ENCODE results near the gene TMEM150A. TPM values are rescaled to one million over a fixed set of nuclear protein-coding genes. Genes with fewer than 3 reads are reported as not detected.
A peak's percentile ranks its signal among the peaks of the same experiment; 100 is the strongest.

The TMEM150A gene
- total and polyA plus RNA-seq, 2 donors (not counting 3 experiments of a cell fraction or from before 2014, with no cell fraction given) = 17.7 to 35.7 TPM

DNA sequence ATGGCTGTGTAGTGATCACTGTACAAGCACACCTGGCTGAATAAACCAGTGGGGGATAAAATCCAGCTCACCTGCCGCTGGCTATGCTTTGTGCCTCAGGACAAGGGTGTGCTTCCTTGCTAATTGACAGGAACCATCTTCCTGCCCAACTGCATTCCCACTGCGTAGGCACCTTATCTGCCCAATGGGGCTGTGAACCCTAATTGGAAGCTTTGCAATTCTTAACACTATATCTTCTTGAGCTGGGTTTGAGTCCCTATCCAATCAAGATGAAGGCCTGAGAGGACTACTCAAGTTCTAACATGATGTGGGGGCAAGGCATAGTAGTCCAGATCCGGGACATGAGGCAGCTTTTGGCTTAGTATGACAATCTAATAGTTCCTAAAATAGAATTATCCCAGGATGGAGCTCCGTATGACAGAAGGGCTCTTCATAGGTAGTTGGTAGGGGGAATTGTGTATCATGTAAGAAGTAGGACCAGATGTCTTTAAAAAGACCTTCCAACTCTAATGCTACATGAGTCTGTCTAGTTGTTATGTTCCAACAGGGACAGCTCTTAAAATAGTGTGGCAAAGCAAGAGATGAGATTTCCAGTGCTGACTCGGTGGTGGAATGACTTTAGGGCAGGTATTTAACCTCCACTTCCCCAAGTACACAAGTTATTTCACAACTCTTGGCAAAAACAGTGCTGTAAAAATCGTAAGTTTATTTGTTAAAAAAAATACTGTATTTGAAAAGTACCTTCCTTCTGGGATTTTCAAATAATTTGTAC is 2.3 kb upstream of the TMEM150A start:
- no peaks in the 10 kb centered on the region for H3K9me1 ChIP-seq (replicated peaks; ENCODE audit: control insufficient read depth, extremely low read depth, insufficient read depth, low read length)
- H3K9me3 ChIP-seq (replicated peaks; ENCODE audit: control insufficient read depth, insufficient read depth, low read length) = no peaks in the 10 kb centered on the region
- no peaks in the 10 kb centered on the region for H4K20me1 ChIP-seq (replicated peaks; ENCODE audit: control insufficient read depth, extremely low read depth, insufficient read depth, low read length)
- H3K4me3 ChIP-seq (replicated peaks in 1 of 3; ENCODE audit: insufficient read depth in 1 of 3, low read depth in 1 of 3, low read length in 3 of 3) = no peak overlapping the region
- TF ChIP-seq FOS (IDR thresholded peaks at IDR 0.05; ENCODE audit: borderline replicate concordance, insufficient read depth, low read length) (no peak), JUN (IDR thresholded peaks at IDR 0.05; ENCODE audit: borderline replicate concordance, insufficient read depth, insufficient read length, low read depth) (no peak), MYC (IDR thresholded peaks at IDR 0.05; ENCODE audit: low read depth, low read length) (no peak), GATA2 (IDR thresholded peaks at IDR 0.05; ENCODE audit: insufficient read depth, insufficient read length, low read depth, low read length) (no peak), POLR2A (IDR thresholded peaks at IDR 0.05; ENCODE audit: low read depth, low read length) (no peak), POLR2AphosphoS5 (IDR thresholded peaks at IDR 0.05; ENCODE audit: insufficient read depth, low read depth, low read length) (no peak), EZH2 (IDR thresholded peaks at IDR 0.05; ENCODE audit: borderline replicate concordance, low read depth, low read length, severe bottlenecking) (no peak)
- TF ChIP-seq, protein P1, sequence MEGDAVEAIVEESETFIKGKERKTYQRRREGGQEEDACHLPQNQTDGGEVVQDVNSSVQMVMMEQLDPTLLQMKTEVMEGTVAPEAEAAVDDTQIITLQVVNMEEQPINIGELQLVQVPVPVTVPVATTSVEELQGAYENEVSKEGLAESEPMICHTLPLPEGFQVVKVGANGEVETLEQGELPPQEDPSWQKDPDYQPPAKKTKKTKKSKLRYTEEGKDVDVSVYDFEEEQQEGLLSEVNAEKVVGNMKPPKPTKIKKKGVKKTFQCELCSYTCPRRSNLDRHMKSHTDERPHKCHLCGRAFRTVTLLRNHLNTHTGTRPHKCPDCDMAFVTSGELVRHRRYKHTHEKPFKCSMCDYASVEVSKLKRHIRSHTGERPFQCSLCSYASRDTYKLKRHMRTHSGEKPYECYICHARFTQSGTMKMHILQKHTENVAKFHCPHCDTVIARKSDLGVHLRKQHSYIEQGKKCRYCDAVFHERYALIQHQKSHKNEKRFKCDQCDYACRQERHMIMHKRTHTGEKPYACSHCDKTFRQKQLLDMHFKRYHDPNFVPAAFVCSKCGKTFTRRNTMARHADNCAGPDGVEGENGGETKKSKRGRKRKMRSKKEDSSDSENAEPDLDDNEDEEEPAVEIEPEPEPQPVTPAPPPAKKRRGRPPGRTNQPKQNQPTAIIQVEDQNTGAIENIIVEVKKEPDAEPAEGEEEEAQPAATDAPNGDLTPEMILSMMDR (IDR thresholded peaks at IDR 0.05; ENCODE audit: extremely low read depth in 1 of 2, insufficient read depth in 1 of 2, low read depth in 1 of 2, low read length in 2 of 2) = no peak
- TF ChIP-seq, protein P2, sequence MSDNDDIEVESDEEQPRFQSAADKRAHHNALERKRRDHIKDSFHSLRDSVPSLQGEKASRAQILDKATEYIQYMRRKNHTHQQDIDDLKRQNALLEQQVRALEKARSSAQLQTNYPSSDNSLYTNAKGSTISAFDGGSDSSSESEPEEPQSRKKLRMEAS (IDR thresholded peaks at IDR 0.05; ENCODE audit: insufficient read depth, insufficient read length) = no peak
- dilution Hi-C loops (cut with MboI; ENCODE audit: extremely low pct_ligation_motif_present, low sequenced_read_pairs) = no loop called here
- peaks cover 0 to 12% of the 10 kb centered on the region in 2 experiments for H3K36me3 ChIP-seq (ENCODE audit: control insufficient read depth in 2 of 2, extremely low read depth in 1 of 2, insufficient read depth in 2 of 2, low read length in 2 of 2)
- H3K27ac ChIP-seq (ENCODE audit: insufficient read depth, low read depth, low read length) = no peak overlapping the region
- no peaks in the 10 kb centered on the region for H3K27me3 ChIP-seq (ENCODE audit: control insufficient read depth in 2 of 2, insufficient read depth in 2 of 2, low read length in 2 of 2)
- DNase-seq (ENCODE audit: low read depth, low spot score) (no peak), FAIRE-seq (peak; percentile 56)
- H3K4me2 ChIP-seq (ENCODE audit: insufficient read depth, low read length) = no peak overlapping the region
- POLR2A ChIA-PET = no interaction called here
- intact Hi-C loops (cut with micrococcal nuclease) = loop anchor here (5.0 kb wide), 1 partner anchor 182 kb away; no protein-coding TSS in a partner anchor
- H3K9ac ChIP-seq (replicated peaks; ENCODE audit: extremely low read depth, insufficient read depth, low read length) = no peak overlapping the region
- H3K4me1 ChIP-seq (ENCODE audit: control insufficient read depth, extremely low read depth, insufficient read depth, low read length) = peaks cover 30% of the 10 kb centered on the region
- no peaks in the 10 kb centered on the region for H3K79me2 ChIP-seq (ENCODE audit: control insufficient read depth, insufficient read depth, low read length)
- CTCF ChIA-PET = interaction anchor here (1.7 to 2.8 kb wide), 2 partner anchors 32 to 53 kb away, joined by 5 to 17 read pairs; no protein-coding TSS in a partner anchor
- no TSS peak for BruUV-seq (replicated peaks)
- no peak overlapping the region for H2AFZ ChIP-seq (ENCODE audit: low read depth, low read length)

Data from endothelial cell of umbilical vein (primary cell).